IPS-15b (cell line): ENCODE data around the gene SYTL2.
"Not testable (repeated sequence)": the region's sequence is repeated elsewhere in the genome, so short reads cannot be mapped to it uniquely, and the experiment has no call there.

Experiments
- H3K27me3 ChIP-seq: one replicate; pipeline ENCODE4 v1.6.1; 2013; ENCODE audit warnings: low read length; ENCODE audit not compliant: control insufficient read depth, insufficient read depth
- H3K36me3 ChIP-seq: one replicate; pipeline ENCODE4 v1.6.1; 2013; ENCODE audit warnings: low read length; ENCODE audit not compliant: control insufficient read depth, insufficient read depth
- H3K4me1 ChIP-seq: one replicate; pipeline ENCODE4 v1.6.1; 2013; ENCODE audit warnings: mild to moderate bottlenecking, low read length; ENCODE audit not compliant: control insufficient read depth, insufficient read depth
- H3K4me3 ChIP-seq: one replicate; pipeline ENCODE4 v1.5.1; 2013; ENCODE audit warnings: low read depth, low read length
- H3K9ac ChIP-seq: one replicate; pipeline ENCODE4 v1.6.1; 2013; ENCODE audit warnings: low read depth, mild to moderate bottlenecking, low read length
- H3K9me3 ChIP-seq: one replicate; pipeline ENCODE4 v1.6.1; 2013; ENCODE audit warnings: mild to moderate bottlenecking, low read length; ENCODE audit not compliant: control insufficient read depth, insufficient read depth

SYTL2 gene

DNA sequence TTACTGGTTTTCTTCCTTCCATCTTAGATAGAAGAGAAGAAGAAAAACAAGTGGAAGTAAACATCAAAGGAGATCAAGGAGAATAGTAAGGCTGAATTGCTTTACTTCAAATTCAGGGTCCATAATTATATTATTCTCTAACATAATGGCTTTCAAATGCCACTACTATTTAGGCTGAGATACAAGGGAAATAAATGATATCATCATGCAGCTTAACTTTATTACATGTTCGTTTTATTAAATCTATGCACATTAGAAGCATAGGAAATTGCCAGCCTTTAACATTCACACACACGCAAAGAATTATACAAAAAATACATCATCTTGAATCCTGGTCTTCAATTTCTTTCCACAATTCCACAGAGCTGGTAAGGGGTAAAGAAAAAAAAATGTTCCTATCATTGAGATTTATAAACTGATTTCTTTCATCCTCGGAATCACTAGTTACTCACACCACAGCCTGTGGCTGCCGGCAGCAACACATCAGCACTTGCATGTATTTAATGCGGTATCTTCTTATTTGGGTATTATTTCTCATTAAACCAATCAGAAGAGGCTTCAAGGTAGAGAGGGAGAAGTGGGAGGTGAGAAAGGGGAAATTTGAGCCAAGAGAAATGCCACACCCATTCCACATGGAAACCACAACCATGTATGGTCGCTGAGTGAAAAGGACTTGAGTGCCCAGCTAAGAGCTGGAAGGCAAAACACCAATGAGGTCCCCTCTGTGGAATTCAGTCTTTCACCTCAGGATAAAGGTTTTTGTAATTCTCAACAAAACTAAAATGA is 26.3 kb downstream of the SYTL2 start:
- Histone ChIP-seq H3K36me3 (no peaks in the 10 kb centered on the region), H3K4me1 (no peaks in the 10 kb centered on the region), H3K4me3 (no peak overlapping the region), H3K9ac (no peak overlapping the region), H3K9me3 (no peaks in the 10 kb centered on the region), H3K27me3 (no peaks in the 10 kb centered on the region)

DNA sequence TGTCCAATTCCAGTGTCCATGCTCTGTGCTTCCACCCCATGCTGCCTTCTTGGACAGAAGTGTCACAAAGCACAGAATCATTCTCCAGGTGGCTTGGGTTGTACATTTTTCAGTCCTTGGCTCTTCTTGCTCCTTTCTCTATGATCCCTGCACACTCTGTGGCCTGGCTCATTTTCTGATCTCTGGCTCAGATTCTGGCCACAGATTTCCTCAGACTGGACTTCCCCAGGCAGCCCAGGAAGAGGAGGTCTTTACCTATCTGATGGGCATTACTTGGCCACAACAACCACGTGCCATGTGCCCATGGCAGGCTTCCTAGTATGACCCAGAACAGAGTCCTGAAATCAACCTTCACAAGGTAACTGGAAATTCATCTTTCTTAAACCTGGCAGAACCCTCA is 27.2 kb downstream of the SYTL2 start:
- no peak overlapping the region for H3K4me3 ChIP-seq
- no peaks in the 10 kb centered on the region for H3K27me3 ChIP-seq
- H3K9me3 ChIP-seq: no peaks in the 10 kb centered on the region
- H3K9ac ChIP-seq: no peak overlapping the region
- H3K4me1 ChIP-seq: no peaks in the 10 kb centered on the region
- no peaks in the 10 kb centered on the region for H3K36me3 ChIP-seq

DNA sequence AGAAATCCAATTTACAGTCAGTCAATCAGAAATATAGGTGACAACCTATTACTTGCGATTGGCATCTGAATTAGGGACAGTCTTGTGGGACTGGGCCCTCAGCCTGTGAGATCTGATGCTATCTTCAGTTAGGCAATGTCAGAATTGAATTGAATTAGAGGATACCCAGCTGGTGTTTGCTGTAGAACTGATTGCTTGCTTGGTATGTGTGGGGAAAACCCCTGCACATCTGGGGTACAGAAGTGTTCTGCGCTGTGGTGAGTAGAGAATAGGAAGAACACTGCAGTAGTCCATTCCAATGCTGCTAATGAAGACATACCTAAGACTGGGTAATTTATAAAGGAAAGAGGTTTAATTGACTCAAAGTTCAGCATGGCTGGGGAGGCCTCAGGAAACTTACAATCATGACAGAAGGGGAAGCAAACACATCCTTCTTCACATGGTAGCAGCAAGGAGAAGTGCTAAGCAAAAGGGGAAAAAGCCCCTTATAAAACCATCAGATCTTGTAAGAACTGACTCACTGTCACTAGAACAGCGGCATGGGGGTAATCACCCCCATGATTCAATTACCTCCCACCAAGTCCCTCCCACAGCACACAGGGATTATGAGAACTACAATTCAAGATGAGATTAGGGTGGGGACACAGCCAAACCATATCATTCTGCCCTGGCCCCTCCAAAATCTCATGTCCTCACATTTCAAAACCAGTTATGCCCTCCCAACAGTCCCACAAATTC is 30.0 kb downstream of the SYTL2 start:
- not testable (repeated sequence) for H3K9ac ChIP-seq, H3K4me1 ChIP-seq, H3K4me3 ChIP-seq, H3K9me3 ChIP-seq, H3K36me3 ChIP-seq, H3K27me3 ChIP-seq

DNA sequence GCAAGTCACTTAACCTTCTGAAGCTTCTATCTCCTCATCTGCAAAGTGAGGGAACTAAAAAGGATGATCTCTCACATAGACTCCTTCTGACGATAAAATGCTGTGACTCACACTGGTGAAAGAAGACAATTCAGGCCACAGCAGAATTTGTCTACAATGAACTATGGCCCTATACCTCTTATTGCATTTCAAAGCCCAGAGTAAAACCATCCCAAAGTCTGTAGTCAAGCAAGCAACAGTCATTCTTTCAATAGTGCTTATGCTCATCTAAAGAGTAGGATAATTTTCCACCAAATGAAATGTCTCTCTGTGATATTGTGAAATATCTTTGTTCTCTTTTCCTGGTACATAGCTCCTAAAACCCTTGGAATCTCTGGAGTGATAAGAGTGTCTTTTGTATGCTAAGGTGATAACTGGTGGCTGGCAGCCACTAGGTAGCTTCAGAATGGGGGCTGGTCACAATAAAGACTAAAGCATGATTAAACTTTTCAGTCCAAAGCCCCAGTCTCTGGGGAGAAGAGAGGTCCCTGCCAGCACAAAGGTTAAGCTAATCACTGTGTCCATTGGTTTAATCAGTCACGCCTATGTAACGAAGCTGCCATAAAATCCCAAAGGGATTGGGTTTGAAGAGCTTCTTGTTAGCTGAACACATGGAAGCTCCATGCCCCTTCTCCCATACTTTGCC is 30.8 kb downstream of the SYTL2 start:
- Histone ChIP-seq H3K9ac (no peak overlapping the region), H3K4me3 (no peak overlapping the region), H3K9me3 (no peaks in the 10 kb centered on the region), H3K4me1 (peaks cover 4% of the 10 kb centered on the region), H3K27me3 (no peaks in the 10 kb centered on the region), H3K36me3 (no peaks in the 10 kb centered on the region)

DNA sequence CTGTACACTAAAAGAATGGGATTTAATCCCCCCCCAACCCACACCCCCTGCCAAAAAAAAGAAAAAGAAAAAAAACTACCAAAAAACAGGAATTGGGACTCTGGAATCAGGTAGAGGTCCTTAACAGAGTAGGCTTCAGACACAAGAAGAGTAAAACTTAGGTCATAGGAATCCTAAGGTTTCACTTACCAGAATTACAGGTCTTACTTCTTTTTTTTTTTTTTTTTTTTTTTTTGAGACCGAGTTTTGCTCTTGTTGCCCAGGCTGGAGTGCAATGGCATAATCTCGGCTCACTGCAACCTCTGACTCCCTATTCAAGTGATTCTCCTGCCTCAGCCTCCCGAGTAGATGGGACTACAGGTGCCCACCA is 33.4 kb downstream of the SYTL2 start:
- not testable (repeated sequence) for H3K4me3 ChIP-seq, H3K9me3 ChIP-seq, H3K9ac ChIP-seq, H3K27me3 ChIP-seq, H3K4me1 ChIP-seq, H3K36me3 ChIP-seq

DNA sequence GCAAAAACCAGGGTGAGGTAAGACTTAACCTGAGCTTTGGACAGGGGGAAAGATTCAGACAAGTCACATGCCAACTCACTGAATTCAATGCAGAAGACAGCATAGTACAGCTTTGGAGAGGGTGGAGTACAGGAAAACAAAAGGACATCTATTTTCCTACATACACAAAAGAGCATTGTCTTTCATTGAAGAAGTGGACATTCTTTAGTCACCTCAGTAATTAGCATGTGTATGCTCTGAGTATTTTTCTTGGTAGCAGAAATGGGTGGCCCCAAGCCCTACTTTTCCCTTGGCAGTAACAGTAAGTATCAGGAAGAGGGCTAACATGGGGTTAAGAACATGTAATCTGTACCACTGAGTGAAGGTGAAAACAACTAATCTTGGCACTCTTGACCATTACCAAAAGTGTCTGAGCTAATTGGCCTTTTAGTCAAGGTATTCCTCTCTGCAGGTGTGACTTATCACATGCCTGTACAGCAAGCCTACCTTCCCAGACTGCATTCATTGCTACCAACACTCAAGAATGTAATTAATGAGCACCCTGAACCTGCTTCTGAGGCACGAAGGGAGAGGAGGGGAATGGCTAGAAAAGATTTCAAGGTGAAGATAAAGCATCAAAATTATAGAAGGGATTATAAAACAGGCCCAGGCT is 33.9 kb downstream of the SYTL2 start:
- Histone ChIP-seq H3K27me3 (no peaks in the 10 kb centered on the region), H3K4me3 (no peak overlapping the region), H3K4me1 (peaks cover 9% of the 10 kb centered on the region), H3K9ac (no peak overlapping the region), H3K36me3 (no peaks in the 10 kb centered on the region), H3K9me3 (no peaks in the 10 kb centered on the region)

DNA sequence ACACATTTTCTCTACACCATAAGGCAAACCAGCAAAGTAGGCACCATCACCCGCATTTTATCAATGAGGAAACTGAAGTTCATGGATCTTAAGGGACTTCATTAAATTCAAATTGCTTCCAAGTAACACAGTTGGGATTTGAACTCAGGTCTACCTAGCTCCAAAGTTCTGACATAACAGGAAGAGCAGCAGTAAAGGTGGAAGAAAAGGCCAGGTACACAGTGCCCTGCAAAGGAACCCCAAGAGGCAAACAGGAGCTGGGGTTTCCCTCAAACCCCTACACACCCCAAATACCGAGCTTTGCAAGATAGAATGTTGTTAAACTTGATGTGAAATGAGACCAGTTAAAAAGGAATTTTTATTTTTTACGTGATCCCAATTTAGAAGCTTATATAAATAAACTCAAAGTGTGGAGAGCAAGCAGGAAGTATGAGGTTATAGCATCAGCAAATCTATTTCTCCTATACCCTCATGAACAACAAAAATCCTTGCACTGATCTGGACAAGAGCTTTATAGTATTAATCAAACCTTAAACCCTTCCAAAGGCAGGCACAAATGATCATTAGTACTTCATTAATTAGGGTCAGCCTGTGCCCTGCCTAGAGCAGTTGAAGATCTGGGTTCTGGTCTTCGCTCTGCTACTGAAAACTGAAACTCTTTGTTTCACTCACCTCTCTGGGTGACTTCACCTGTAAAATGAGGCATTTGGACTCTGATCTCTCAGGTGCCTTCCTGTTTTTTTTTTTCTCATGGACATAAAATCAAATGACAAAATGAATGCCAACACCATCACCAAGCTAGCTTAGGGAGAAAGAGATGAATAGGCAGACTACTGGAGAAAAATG is 36.5 kb downstream of the SYTL2 start:
- no peaks in the 10 kb centered on the region for H3K27me3 ChIP-seq
- peaks cover 9% of the 10 kb centered on the region for H3K4me1 ChIP-seq
- H3K4me3 ChIP-seq: no peak overlapping the region
- no peaks in the 10 kb centered on the region for H3K9me3 ChIP-seq
- H3K36me3 ChIP-seq: no peaks in the 10 kb centered on the region
- no peak overlapping the region for H3K9ac ChIP-seq

DNA sequence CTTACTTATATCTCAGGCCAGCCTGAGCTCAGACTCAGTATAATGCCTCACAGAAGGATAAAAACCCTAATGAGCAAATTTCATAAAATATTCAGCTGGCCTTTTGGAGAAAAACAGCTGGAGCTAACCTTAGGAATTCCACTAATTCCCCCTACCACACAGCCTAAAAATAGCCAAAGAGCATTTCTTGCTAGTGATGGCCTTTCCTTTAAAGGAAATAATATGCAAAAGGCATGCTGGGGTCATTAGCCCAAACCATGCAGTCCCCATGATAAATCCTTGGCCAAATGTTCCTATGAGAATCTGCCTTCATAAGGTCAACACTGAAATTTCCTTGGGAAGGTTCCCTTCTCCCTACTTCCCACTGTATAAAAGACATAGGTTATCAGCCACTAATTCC is 38.2 kb downstream of the SYTL2 start:
- Histone ChIP-seq H3K9me3 (no peaks in the 10 kb centered on the region), H3K4me1 (peaks cover 9% of the 10 kb centered on the region), H3K27me3 (no peaks in the 10 kb centered on the region), H3K9ac (no peak overlapping the region), H3K36me3 (no peaks in the 10 kb centered on the region), H3K4me3 (no peak overlapping the region)

DNA sequence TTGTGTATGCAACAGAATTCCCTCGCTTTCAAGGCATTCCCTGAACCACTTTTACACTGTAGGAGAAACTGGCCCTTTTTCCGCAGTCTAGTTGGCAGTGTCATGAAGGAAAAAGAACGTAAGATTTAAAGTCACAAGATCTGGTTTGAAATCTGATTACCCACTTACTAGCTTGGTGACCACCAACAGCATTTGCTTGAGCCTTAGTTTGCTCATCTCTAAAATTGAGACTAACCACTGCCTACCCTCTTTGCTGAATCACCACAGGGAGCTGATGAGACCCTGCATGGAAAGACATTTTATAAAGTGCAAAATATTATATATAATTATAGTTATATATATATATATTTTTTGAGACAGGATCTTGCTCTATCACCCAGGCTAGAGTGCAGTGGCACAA is 39.4 kb downstream of the SYTL2 start:
- Histone ChIP-seq H3K27me3 (no peaks in the 10 kb centered on the region), H3K36me3 (no peaks in the 10 kb centered on the region), H3K9ac (no peak overlapping the region), H3K4me3 (no peak overlapping the region), H3K9me3 (no peaks in the 10 kb centered on the region), H3K4me1 (peaks cover 5% of the 10 kb centered on the region)

DNA sequence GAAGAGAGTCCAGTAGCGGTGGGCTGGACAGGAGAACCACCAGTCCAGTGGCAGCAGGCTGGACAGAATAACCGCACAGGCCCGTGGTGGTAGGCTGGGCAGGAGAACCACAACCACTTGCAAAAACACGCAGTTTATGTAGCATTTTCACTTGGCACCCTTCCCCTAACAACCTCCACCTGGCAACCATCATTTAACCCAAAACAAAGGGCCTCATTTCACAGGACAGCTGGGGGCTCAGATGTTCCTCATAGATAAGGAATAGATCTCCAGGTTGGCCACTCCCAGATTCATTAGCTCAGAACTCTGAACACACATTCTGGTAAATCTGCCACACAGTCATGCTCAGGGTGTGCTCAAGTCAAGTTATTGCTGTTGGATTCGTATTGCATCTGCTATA is 41.2 kb downstream of the SYTL2 start:
- Histone ChIP-seq H3K9me3 (no peaks in the 10 kb centered on the region), H3K4me1 (peaks cover 5% of the 10 kb centered on the region), H3K9ac (no peak overlapping the region), H3K27me3 (no peaks in the 10 kb centered on the region), H3K4me3 (no peak overlapping the region), H3K36me3 (no peaks in the 10 kb centered on the region)

DNA sequence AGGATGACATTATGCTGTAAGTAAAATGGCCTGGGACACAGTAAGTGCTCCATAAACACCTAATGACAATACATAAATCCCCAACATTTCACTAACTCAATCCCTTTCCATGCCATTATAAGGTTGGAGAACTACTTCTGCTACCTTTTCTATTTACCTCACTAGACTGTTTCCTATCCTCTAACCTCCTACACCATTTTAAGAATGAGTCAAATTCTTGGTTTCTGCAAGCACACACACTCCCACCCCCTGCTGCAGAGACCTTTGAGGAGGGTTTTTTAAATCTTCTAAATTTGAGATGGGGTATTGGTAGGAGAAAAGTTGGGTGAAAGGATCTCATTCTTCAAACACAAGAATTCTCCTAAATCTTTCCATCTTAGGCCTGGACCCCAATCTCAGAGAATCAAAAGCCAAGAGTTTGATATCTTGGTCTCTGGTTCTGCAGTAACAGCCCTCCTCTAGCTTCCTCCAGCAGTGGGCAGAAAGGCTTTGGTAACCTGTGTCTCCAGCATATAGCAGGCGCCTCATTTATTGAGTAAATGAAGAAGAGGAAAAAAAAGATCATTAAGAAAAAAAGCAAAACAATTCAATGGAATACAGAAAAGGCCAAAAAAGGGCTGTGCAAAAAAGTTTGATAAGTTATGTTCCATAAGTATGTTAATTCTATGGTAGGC is 42.3 kb downstream of the SYTL2 start:
- Histone ChIP-seq H3K4me1 (peaks cover 5% of the 10 kb centered on the region), H3K9ac (no peak overlapping the region), H3K4me3 (no peak overlapping the region), H3K36me3 (no peaks in the 10 kb centered on the region), H3K9me3 (no peaks in the 10 kb centered on the region), H3K27me3 (no peaks in the 10 kb centered on the region)
